ENCODE data around the gene UST.

The UST gene

DNA sequence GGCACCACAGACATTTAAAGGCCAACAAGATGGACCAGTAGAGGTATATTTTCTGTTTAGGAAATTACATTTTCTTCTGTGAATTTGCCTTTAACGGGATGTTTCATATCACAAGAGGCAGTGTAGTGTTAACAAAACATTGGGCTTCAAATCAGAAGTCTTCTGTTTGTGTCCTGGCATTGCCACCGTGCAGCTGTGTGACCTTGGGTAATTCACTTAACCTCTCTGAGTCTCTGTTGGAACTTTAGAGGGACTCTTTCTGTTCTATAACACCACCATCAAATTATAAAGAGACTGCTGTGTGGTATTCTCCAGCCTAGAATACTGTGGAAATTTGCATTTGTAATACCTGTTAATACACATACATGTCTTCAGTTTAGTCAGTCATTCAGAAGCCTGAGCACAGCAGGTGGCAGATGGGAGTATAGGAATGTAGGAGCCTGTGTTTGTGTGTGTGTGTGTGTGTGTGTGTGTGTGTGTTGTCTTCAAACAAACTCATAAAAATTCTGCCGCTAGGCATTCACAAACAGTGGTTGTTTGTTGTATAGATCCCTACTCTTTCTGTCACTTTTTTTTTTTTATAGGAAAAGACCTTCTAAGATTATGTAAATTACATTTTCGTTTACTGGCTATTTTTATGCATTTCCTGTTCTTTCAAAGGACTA is 22.6 kb downstream of the UST start:
- TF ChIP-seq, protein P1, sequence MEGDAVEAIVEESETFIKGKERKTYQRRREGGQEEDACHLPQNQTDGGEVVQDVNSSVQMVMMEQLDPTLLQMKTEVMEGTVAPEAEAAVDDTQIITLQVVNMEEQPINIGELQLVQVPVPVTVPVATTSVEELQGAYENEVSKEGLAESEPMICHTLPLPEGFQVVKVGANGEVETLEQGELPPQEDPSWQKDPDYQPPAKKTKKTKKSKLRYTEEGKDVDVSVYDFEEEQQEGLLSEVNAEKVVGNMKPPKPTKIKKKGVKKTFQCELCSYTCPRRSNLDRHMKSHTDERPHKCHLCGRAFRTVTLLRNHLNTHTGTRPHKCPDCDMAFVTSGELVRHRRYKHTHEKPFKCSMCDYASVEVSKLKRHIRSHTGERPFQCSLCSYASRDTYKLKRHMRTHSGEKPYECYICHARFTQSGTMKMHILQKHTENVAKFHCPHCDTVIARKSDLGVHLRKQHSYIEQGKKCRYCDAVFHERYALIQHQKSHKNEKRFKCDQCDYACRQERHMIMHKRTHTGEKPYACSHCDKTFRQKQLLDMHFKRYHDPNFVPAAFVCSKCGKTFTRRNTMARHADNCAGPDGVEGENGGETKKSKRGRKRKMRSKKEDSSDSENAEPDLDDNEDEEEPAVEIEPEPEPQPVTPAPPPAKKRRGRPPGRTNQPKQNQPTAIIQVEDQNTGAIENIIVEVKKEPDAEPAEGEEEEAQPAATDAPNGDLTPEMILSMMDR (IDR thresholded peaks at IDR 0.05; ENCODE audit: extremely low read depth, insufficient read depth, missing control alignments): no peak
- in situ Hi-C loops (cut with MboI; ENCODE audit: low pct_unique_long_range_greater_than_20kb, low sequenced_read_pairs, unreplicated experiment): no loop called here
- no peak for DNase-seq (ENCODE audit: low spot score)

DNA sequence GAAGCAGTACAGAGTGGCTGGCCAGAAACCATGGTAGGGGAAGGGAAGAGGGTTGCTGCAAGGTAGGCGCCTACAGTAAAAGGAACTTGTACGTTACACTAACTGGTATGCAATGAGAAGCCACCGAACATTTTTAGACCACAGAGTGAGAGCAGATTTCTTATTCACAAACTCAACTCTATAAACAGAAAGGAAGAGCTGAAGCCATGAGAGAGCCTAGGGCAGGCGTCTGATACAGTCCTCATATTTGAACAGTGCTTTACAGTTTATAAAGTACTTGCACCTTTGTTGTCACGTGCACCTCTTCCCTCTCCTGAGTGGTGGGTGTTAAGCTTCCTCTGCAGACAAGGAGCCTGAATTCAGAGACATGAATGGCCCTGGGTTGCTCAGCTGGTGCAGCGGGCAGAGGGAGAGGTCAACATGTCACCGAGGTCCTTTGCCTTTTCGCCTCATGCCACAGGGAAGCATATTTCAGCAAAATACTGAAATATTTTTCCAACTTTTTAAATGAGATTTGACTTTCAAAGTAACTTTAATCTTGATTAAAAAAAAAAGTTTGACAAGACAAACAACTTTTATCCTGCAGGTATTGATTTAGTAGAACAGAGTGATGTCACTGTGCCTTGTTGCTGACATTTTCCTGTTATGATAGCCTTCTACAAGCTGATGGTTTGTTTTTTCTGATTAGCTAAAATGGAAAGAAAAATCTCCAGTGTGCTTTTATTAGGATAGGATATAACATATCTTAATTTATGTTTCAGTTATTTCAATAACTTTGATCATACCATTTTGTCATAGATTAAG is 23.8 kb downstream of the UST start:
- TF ChIP-seq, protein P1 (IDR thresholded peaks at IDR 0.05; ENCODE audit: extremely low read depth, insufficient read depth, missing control alignments): no peak
- DNase-seq (ENCODE audit: low spot score): no peak
- in situ Hi-C loops (cut with MboI; ENCODE audit: low pct_unique_long_range_greater_than_20kb, low sequenced_read_pairs, unreplicated experiment): no loop called here

DNA sequence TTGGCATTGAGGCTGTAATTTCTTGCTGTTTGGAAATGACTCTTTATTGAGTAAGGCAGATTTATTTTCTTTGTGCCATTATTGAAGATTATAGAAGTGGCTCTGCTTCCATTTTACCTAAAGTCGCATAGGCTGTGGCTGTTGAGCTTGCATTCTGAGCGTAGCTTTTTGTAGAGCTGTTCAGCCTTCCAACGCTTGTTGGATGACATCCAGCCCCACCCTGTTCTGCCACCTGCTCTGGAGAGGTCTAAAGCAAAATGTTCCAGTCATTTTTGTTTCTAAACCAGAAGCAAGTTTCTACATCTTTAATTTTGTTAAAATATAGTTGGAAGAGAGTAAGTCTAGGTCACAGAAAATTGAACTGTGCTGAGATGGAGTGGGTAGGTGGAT is 24.4 kb downstream of the UST start:
- no peak for DNase-seq (ENCODE audit: low spot score)
- in situ Hi-C loops (cut with MboI; ENCODE audit: low pct_unique_long_range_greater_than_20kb, low sequenced_read_pairs, unreplicated experiment): no loop called here
- TF ChIP-seq, protein P1 (IDR thresholded peaks at IDR 0.05; ENCODE audit: extremely low read depth, insufficient read depth, missing control alignments): no peak

DNA sequence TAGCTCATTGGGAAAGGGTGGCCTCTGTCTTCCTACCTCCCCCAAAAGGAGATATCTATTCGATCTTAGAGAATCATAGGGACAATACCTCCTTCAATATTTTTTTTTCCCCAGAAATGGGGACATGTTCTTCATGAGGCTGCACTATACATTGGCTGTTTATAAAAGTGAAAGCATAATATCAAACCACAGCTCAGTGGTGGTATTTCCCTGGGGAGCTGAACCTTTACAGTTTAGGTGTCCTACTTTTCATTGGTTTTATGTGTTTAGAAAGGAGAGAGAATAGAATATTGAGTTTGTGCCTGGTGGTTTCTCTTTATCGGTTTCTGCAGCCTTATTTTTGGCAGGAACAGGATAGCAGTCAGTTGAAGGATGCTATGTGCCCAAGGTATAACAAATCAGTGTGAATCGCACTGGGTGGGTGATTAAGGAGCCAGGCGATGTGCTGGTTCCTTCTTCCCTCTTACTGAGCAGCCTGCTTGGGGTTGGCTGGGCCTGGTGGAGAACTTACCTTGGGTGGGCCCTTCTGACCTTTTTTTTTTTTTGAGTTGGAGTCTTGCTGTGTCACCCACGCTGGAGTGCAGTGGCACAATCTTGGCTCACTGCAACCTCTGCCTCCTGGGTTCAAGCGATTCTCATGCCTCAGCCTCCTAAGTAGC is 25.2 kb downstream of the UST start:
- no peak for DNase-seq (ENCODE audit: low spot score)
- TF ChIP-seq, protein P1 (IDR thresholded peaks at IDR 0.05; ENCODE audit: extremely low read depth, insufficient read depth, missing control alignments): no peak
- in situ Hi-C loops (cut with MboI; ENCODE audit: low pct_unique_long_range_greater_than_20kb, low sequenced_read_pairs, unreplicated experiment): no loop called here

DNA sequence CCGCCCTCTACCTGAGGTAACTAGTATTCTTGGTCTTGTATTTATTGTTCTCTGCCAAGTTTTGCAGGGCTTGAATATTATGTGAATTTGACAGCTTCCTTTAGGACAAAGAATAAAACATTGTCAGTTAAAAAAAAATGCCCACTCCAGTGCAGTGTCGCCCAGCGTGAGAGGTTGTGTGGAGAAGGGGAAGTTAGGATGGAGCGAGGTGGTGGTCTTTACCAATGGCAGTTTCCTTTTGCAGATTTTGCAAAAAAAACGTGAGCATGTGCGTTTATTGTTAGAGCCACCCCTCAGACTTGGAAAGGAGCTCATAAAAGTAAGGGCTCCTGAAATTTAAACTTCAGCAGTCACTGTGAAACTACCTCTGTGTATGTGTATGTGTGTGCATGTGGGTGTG is 28.3 kb downstream of the UST start:
- DNase-seq (ENCODE audit: low spot score): no peak
- in situ Hi-C loops (cut with MboI; ENCODE audit: low pct_unique_long_range_greater_than_20kb, low sequenced_read_pairs, unreplicated experiment): no loop called here
- TF ChIP-seq, protein P1 (IDR thresholded peaks at IDR 0.05; ENCODE audit: extremely low read depth, insufficient read depth, missing control alignments): no peak

DNA sequence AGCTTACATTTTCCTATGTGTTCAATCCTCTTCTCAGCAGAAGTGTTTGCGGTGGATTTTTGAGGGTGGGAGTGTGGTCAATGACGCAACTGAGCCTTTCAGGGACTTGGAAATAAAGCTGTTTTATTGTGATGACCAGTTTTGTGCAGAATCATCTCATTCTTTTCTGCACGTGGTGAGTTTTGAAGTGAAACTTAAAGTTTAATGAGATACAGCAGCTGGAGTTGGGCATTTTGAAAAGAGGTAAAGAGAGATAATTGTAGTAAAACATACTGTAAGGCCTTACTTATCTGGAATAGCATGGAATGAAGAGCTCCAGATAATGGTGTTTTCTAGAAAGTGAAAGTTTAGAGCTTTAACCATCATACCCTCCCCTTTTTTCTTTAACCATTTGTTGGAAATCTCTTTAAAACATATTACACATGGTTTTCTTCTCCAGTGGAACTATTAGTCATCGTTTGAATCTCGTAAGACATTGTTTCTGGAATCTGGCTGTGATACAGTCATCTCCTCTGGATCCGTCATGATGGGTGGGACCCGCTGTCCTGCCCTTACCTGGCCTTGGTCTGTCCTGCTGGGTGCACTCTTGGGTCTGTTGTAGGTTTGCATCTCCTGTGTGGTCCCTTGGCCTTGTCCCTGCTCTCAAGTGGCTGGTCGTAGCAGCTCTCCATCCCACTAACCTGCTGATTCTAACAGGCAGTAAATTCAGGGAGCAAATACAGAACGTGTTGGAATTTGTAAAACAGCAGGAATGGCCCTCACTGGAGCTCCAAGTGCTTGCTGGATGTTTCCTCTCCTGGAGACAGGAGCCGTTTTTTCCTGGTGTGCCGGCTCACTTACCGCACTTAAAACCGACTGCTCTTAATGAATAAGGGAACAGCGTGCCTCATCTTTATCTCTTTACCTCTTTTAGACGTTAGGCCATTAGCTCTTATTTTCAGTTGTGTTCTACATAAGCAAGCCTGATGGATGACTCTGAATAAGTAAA is 29.8 kb downstream of the UST start:
- TF ChIP-seq, protein P1 (IDR thresholded peaks at IDR 0.05; ENCODE audit: extremely low read depth, insufficient read depth, missing control alignments): no peak
- in situ Hi-C loops (cut with MboI; ENCODE audit: low pct_unique_long_range_greater_than_20kb, low sequenced_read_pairs, unreplicated experiment): no loop called here
- DNase-seq (ENCODE audit: low spot score): no peak
